RPMI8226 (cell line): Measurements from ENCODE around the gene SAP30BP.
A peak's percentile ranks its signal among the peaks of the same experiment; 100 is the strongest.

Source experiments
- DNase-seq: peaks from one replicate; pipeline ENCODE4 v3.0.0-alpha.2; 2015

SAP30BP gene

GRCh38 chr17:75691801-75692626 is 24.9 kb downstream of the SAP30BP start:
- DNase-seq, result no peak

- DNase-seq, result no peak
Measured at GRCh38 chr17:75692976-75693375, 25.8 kb downstream of the SAP30BP start.

- DNase-seq, result no peak
Measured at GRCh38 chr17:75693500-75694481, 26.7 kb downstream of the SAP30BP start.

- DNase-seq, result no peak
Measured at GRCh38 chr17:75694536-75694935, 27.4 kb downstream of the SAP30BP start.

GRCh38 chr17:75695141-75695829 is 28.1 kb downstream of the SAP30BP start:
- DNase-seq, result no peak

- DNase-seq, result no peak
Measured at GRCh38 chr17:75695830-75696271, 28.7 kb downstream of the SAP30BP start.

- no peak for DNase-seq
Measured at GRCh38 chr17:75697651-75698291, 30.6 kb downstream of the SAP30BP start.

GRCh38 chr17:75698659-75699058 is 31.5 kb downstream of the SAP30BP start:
- DNase-seq, result no peak

GRCh38 chr17:75701288-75701687 is 34.1 kb downstream of the SAP30BP start:
- DNase-seq, result no peak

GRCh38 chr17:75703191-75703590 is 36.1 kb downstream of the SAP30BP start:
- DNase-seq, result no peak

GRCh38 chr17:75703591-75703990 is 36.5 kb downstream of the SAP30BP start:
- DNase-seq, result no peak

- no peak for DNase-seq
Measured at GRCh38 chr17:75704963-75705875, 38.1 kb downstream of the SAP30BP start.

- DNase-seq, result no peak
Measured at GRCh38 chr17:75706042-75706728, 39.0 kb downstream of the SAP30BP start.

GRCh38 chr17:75707079-75707571 is 40.0 kb downstream of the SAP30BP start:
- no peak for DNase-seq

GRCh38 chr17:75712446-75712845 is 45.3 kb downstream of the SAP30BP start:
- no peak for DNase-seq

GRCh38 chr17:75719732-75720131 is 52.6 kb downstream of the SAP30BP start:
- no peak for DNase-seq

GRCh38 chr17:75720656-75721462 is 53.7 kb downstream of the SAP30BP start, which contains the start of gene ITGB4:
Gene ITGB4, plus strand, starts transcription at chr17:75721459. Its CDS starts 3,245 bp downstream, at chr17:75724704.
- peak; percentile 90 for DNase-seq

GRCh38 chr17:75721463-75722011 is 54.4 kb downstream of the SAP30BP start:
- DNase-seq, result no peak

- DNase-seq, result no peak
Measured at GRCh38 chr17:75722076-75722475, 54.9 kb downstream of the SAP30BP start.
